Activated naive CD4-positive, alpha-beta T cell (primary cell): ENCODE results near the gene BMPR1A.
"Not testable (repeated sequence)": the region's sequence is repeated elsewhere in the genome, so short reads cannot be mapped to it uniquely, and the experiment has no call there.

ENCODE experiments used
- DNase-seq, 4 experiments: peaks; one replicate each; lab custom pipeline; 2025; lab: John Stamatoyannopoulos, UW

Gene BMPR1A

GRCh38 chr10:86941991-86942421 lies 185.6 kb downstream of the BMPR1A start:
- no peak for DNase-seq

GRCh38 chr10:86942441-86943315 lies 186.3 kb downstream of the BMPR1A start:
- DNase-seq, result no peak

GRCh38 chr10:86943316-86944030 lies 187.1 kb downstream of the BMPR1A start:
- no peak for DNase-seq

GRCh38 chr10:86944031-86944419 lies 187.6 kb downstream of the BMPR1A start:
- no peak for DNase-seq

- DNase-seq, result no peak
These were observed 188.1 kb downstream of the BMPR1A start for GRCh38 chr10:86944471-86944870.

GRCh38 chr10:86944907-86945306 lies 188.5 kb downstream of the BMPR1A start:
- DNase-seq, result no peak

- DNase-seq, result no peak
These were observed 189.2 kb downstream of the BMPR1A start for GRCh38 chr10:86945361-86946212.

GRCh38 chr10:86946213-86947155 lies 190.1 kb downstream of the BMPR1A start:
- DNase-seq, result no peak

- not testable (repeated sequence) for DNase-seq
These were observed 191.4 kb downstream of the BMPR1A start for GRCh38 chr10:86947806-86948205.

GRCh38 chr10:86950349-86950748 lies 193.9 kb downstream of the BMPR1A start:
- no peak for DNase-seq

- no peak for DNase-seq
These were observed 194.9 kb downstream of the BMPR1A start for GRCh38 chr10:86951184-86951761.

GRCh38 chr10:86952106-86952505 lies 195.7 kb downstream of the BMPR1A start:
- DNase-seq, result no peak

- not testable (repeated sequence) for DNase-seq
These were observed 196.3 kb downstream of the BMPR1A start for GRCh38 chr10:86952697-86953096.

- no peak for DNase-seq
These were observed 197.6 kb downstream of the BMPR1A start for GRCh38 chr10:86953747-86954680.

- no peak for DNase-seq
These were observed 198.5 kb downstream of the BMPR1A start for GRCh38 chr10:86954681-86955500.

- DNase-seq, result no peak
These were observed 199.2 kb downstream of the BMPR1A start for GRCh38 chr10:86955501-86956194.

GRCh38 chr10:86956195-86956847 lies 199.9 kb downstream of the BMPR1A start:
- no peak for DNase-seq
